Measurements from ENCODE around the gene RIPPLY2. TPM values are rescaled to one million over a fixed set of nuclear protein-coding genes. Genes with fewer than 3 reads are reported as not detected.

The RIPPLY2 gene
- total RNA-seq, 1 donor from 2014 or later: not detected

- Histone ChIP-seq H3K27me3 (ENCODE audit: control insufficient read depth, insufficient read depth, low read length) (peaks cover 20% of the 10 kb centered on the region), H3K36me3 (ENCODE audit: control insufficient read depth, insufficient read depth, low read length) (no peaks in the 10 kb centered on the region), H3K4me3 (ENCODE audit: low read depth, low read length) (peak overlapping the region; percentile 42)
- TF ChIP-seq, protein P1, sequence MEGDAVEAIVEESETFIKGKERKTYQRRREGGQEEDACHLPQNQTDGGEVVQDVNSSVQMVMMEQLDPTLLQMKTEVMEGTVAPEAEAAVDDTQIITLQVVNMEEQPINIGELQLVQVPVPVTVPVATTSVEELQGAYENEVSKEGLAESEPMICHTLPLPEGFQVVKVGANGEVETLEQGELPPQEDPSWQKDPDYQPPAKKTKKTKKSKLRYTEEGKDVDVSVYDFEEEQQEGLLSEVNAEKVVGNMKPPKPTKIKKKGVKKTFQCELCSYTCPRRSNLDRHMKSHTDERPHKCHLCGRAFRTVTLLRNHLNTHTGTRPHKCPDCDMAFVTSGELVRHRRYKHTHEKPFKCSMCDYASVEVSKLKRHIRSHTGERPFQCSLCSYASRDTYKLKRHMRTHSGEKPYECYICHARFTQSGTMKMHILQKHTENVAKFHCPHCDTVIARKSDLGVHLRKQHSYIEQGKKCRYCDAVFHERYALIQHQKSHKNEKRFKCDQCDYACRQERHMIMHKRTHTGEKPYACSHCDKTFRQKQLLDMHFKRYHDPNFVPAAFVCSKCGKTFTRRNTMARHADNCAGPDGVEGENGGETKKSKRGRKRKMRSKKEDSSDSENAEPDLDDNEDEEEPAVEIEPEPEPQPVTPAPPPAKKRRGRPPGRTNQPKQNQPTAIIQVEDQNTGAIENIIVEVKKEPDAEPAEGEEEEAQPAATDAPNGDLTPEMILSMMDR (IDR thresholded peaks at IDR 0.05; ENCODE audit: insufficient read depth, low read length, poor library complexity, severe bottlenecking): no peak
- DNase-seq (ENCODE audit: low read depth): no peak
Measured at GRCh38 chr6:83854001-83854501, 891 bp downstream of the RIPPLY2 start.

DNA sequence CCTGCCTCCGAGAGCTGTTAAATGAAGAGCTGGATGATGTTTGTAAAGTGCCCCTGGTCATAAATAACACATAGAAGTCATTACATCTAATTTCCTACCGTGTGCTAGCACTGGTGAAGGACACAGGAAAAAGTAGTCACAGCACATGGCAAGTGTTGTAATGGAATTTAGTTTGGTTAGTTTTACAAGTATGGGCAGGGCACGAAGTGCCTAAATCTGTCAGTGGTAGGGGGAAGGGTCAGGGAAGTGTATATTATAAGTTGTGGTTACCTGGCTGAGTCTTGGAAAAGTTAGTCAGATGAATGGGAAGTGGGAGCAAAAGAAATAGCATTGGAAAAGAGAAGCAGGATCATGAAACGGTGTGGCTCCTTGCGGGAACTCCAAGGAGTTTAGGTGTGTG, 1.6 kb downstream of the RIPPLY2 start:
- Histone ChIP-seq H3K4me3 (ENCODE audit: low read depth, low read length) (no peak overlapping the region), H3K36me3 (ENCODE audit: control insufficient read depth, insufficient read depth, low read length) (no peaks in the 10 kb centered on the region), H3K27me3 (ENCODE audit: control insufficient read depth, insufficient read depth, low read length) (peaks cover 20% of the 10 kb centered on the region)
- DNase-seq (ENCODE audit: low read depth): no peak
- TF ChIP-seq, protein P1 (IDR thresholded peaks at IDR 0.05; ENCODE audit: insufficient read depth, low read length, poor library complexity, severe bottlenecking): no peak

DNA sequence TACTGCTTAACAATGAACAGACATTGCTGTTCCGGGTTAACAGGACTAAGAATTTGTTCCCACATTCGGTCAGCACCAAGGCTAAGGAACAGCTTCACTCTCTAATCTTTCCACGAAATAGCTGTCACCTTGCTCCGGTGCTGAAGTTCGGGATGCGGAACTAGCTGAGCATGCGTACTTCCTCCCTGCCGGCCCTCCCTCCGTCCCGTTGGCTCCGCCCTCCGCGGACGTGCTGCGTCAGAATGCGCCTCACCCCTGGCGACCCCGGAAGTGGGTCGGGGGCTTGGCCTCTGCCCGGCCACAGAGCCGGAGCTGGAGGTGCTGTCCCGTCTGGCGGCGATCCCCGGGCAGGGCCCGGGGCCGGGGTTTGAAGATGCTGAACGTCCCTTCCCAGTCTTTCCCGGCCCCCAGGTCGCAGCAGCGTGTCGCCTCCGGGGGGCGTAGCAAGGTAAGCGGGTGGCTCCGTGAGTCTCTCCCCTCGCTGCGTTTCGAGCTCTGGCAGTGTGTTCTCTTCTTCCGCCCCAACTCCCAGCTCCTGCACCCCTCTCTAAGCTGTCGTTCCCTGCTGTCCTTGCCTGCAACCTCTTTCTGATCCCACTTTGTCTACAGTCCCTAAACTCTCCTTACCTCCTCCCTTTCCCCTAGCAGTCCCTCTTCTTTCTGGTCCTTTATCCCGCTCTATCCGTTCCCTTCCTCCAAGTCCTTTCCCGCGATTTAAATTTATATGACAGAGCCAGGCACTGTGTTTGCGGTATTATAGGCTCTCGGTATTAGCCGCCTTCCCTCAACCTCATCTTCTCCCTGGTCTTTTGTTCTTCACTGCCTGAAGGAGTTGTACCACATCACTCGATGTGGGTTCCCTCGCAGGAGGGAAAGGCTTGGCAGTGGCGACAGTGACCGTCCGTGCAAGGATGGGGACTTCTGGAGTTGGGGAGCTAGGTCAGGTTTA, 6.5 kb downstream of the RIPPLY2 start, which contains the start of gene CYB5R4:
CYB5R4 (plus strand) TSS at position 280 of the 949 bp plus-strand sequence; CDS start at position 374, 94 bp downstream.
- TF ChIP-seq, protein P1 (IDR thresholded peaks at IDR 0.05; ENCODE audit: insufficient read depth, low read length, poor library complexity, severe bottlenecking): peak; percentile 65
- DNase-seq (ENCODE audit: low read depth): peak; percentile 73
- H3K36me3 ChIP-seq (ENCODE audit: control insufficient read depth, insufficient read depth, low read length): no peaks in the 10 kb centered on the region
- peaks cover 3% of the 10 kb centered on the region for H3K27me3 ChIP-seq (ENCODE audit: control insufficient read depth, insufficient read depth, low read length)
- peak within 1 kb of the TSS; percentile 55 for H3K4me3 ChIP-seq (ENCODE audit: low read depth, low read length)

DNA sequence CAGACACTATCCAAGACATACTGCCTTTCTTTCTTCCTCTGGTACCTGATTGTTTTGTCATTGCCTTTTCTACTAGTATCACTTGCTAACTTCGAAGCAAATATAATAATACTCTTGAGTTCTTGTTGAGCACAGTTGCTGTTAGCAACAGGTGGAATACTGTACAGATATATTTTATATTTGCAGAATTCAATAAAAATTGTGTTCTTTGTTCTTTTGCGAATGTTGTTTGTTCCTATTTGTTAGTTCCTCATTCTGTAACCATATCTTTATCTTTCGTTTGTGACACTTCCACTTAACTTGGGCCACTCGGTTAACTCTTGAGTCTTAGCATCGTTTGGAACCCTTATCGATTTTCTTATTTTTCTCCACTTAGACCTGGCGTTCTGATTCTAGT, 7.2 kb downstream of the RIPPLY2 start:
- H3K4me3 ChIP-seq (ENCODE audit: low read depth, low read length): peak overlapping the region; percentile 55
- H3K27me3 ChIP-seq (ENCODE audit: control insufficient read depth, insufficient read depth, low read length): no peaks in the 10 kb centered on the region
- no peaks in the 10 kb centered on the region for H3K36me3 ChIP-seq (ENCODE audit: control insufficient read depth, insufficient read depth, low read length)
- TF ChIP-seq, protein P1 (IDR thresholded peaks at IDR 0.05; ENCODE audit: insufficient read depth, low read length, poor library complexity, severe bottlenecking): no peak
- no peak for DNase-seq (ENCODE audit: low read depth)

DNA sequence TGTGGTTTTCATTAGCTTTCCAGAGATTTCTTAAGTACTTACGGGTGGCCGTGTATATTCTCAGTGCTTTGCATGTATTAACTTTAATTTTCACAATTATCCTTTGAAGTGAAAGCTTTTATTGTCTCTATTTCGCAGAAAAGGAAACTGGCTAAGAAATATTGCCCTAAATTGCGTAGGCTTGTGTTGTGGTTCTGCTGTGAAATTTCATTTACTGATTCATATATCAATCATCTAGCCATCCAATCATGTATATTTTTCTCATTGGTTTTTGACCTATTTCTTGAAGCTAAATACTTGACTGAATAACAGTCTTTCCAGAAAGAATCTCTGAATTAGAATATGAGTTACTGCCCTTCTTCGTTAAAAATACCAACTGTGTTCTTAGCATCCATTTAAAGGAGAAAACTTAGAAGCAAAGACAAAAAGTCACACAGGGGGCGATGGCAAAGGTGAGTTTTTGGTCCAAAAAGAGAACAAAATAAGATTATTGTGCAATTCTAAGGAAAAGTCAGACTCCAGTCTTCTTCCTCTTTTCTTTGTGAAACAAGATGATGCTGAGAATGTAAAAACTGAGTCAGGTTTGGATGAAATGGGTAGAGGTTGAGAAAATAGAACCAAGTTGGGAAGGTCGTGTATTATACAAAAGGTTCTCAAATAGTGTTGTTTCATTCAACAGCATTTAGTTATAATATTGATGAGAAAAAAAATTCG, 7.8 kb downstream of the RIPPLY2 start:
- H3K4me3 ChIP-seq (ENCODE audit: low read depth, low read length): no peak overlapping the region
- no peaks in the 10 kb centered on the region for H3K27me3 ChIP-seq (ENCODE audit: control insufficient read depth, insufficient read depth, low read length)
- TF ChIP-seq, protein P1 (IDR thresholded peaks at IDR 0.05; ENCODE audit: insufficient read depth, low read length, poor library complexity, severe bottlenecking): no peak
- no peaks in the 10 kb centered on the region for H3K36me3 ChIP-seq (ENCODE audit: control insufficient read depth, insufficient read depth, low read length)
- no peak for DNase-seq (ENCODE audit: low read depth)
